Upper lobe of left lung (tissue), 4 donors: Measurements from ENCODE around the gene PPTC7.
"Not testable (repeated sequence)": the region's sequence is repeated elsewhere in the genome, so short reads cannot be mapped to it uniquely, and the experiment has no call there.

Experiments used
- CTCF ChIP-seq, 6 experiments: fragments of 450-650 bp in 4 of 6; fragments of 200-600 bp in 2 of 6; sonication (generic) in 2 of 6; IDR thresholded peaks; one replicate each; pipeline ENCODE4 v1.5.1; 2016 to 2019; ENCODE audit warnings: antibody characterized with exemption in 6 of 6
- EP300 ChIP-seq, 4 donors: sonication (generic); formaldehyde crosslinking; IDR thresholded peaks; one replicate each; pipeline ENCODE4 v1.5.1; 2017; ENCODE audit warnings: antibody characterized with exemption in 4 of 4, control low read depth in 2 of 4

GRCh38 chr12:110587102-110587501, 4.0 kb upstream of the PPTC7 start:
- TF ChIP-seq CTCF, EP300 (IDR thresholded peaks at IDR 0.05): not testable (repeated sequence)
